ENCODE results near the gene NUCB1. TPM values are rescaled to one million over a fixed set of nuclear protein-coding genes. Genes with fewer than 3 reads are reported as not detected.

Gene NUCB1
- total and polyA plus RNA-seq, 9 of the 15 experiments (the other 6 are each of a cell fraction or from before 2014, with no cell fraction given), result 3.1 to 153 (median 71.7) TPM

DNA sequence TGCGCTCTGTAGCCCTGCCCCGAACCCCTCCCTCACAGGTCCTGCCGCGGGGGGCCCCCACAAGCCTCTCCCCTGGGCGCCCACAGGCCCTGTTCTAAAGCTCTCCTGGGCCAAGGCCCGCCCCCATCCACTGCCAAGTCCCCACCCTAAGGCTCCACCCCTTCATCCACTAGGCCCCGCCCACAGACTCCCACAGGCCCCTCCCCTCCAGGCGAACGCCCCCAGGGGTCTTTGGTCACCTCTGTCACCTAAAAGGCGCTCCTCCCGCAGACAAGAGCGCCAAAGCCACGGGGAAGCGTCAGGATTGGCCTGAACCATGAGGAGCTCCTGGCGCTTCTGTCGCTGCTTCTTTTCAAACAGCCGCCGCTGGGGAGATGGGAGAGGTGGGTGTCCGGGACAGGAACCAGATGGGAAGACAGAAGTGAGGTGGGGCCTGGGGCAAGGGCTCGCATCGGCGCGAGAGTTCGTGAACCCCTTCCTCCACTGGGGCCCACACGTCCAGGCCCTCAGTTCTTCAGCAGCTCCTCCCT is 3.9 kb upstream of the NUCB1 start (continued):
- TF ChIP-seq, protein P1, sequence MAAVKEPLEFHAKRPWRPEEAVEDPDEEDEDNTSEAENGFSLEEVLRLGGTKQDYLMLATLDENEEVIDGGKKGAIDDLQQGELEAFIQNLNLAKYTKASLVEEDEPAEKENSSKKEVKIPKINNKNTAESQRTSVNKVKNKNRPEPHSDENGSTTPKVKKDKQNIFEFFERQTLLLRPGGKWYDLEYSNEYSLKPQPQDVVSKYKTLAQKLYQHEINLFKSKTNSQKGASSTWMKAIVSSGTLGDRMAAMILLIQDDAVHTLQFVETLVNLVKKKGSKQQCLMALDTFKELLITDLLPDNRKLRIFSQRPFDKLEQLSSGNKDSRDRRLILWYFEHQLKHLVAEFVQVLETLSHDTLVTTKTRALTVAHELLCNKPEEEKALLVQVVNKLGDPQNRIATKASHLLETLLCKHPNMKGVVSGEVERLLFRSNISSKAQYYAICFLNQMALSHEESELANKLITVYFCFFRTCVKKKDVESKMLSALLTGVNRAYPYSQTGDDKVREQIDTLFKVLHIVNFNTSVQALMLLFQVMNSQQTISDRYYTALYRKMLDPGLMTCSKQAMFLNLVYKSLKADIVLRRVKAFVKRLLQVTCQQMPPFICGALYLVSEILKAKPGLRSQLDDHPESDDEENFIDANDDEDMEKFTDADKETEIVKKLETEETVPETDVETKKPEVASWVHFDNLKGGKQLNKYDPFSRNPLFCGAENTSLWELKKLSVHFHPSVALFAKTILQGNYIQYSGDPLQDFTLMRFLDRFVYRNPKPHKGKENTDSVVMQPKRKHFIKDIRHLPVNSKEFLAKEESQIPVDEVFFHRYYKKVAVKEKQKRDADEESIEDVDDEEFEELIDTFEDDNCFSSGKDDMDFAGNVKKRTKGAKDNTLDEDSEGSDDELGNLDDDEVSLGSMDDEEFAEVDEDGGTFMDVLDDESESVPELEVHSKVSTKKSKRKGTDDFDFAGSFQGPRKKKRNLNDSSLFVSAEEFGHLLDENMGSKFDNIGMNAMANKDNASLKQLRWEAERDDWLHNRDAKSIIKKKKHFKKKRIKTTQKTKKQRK (IDR thresholded peaks at IDR 0.05; ENCODE audit: borderline replicate concordance, low read depth, low read length), result no peak
- TF ChIP-seq, protein P2, sequence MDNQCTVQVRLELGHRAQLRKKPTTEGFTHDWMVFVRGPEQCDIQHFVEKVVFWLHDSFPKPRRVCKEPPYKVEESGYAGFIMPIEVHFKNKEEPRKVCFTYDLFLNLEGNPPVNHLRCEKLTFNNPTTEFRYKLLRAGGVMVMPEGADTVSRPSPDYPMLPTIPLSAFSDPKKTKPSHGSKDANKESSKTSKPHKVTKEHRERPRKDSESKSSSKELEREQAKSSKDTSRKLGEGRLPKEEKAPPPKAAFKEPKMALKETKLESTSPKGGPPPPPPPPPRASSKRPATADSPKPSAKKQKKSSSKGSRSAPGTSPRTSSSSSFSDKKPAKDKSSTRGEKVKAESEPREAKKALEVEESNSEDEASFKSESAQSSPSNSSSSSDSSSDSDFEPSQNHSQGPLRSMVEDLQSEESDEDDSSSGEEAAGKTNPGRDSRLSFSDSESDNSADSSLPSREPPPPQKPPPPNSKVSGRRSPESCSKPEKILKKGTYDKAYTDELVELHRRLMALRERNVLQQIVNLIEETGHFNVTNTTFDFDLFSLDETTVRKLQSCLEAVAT (IDR thresholded peaks at IDR 0.05), result no peak
- TF ChIP-seq ETS2 (tag; IDR thresholded peaks at IDR 0.05; ENCODE audit: borderline replicate concordance, poor library complexity, severe bottlenecking) (no peak), ZKSCAN1 (IDR thresholded peaks at IDR 0.05; ENCODE audit: low read depth, low read length) (no peak), ETV5 (CRISPR knock-in tag; IDR thresholded peaks at IDR 0.05; ENCODE audit: low read depth) (no peak), POLR2H (tag; IDR thresholded peaks at IDR 0.05; ENCODE audit: low read depth) (no peak), ZBTB7A (IDR thresholded peaks at IDR 0.05; ENCODE audit: borderline replicate concordance, control insufficient read depth, low read depth, low read length) (peak; percentile 97), ZNF282 (CRISPR knock-in tag; IDR thresholded peaks at IDR 0.05) (no peak), BRD4 (IDR thresholded peaks at IDR 0.05) (no peak), ARID2 (IDR thresholded peaks at IDR 0.05) (no peak), U2AF1 (optimal IDR thresholded peaks at IDR 0.05; ENCODE audit: low read depth, low read length) (no peak), SNIP1 (IDR thresholded peaks at IDR 0.05; ENCODE audit: low read depth) (no peak), ZNF780A (CRISPR knock-in tag; IDR thresholded peaks at IDR 0.05) (no peak), KDM5B (IDR thresholded peaks at IDR 0.05; ENCODE audit: insufficient replicate concordance, low read depth, low read length) (no peak), ZNF77 (CRISPR knock-in tag; IDR thresholded peaks at IDR 0.05) (no peak), RBM15 (IDR thresholded peaks at IDR 0.05; ENCODE audit: insufficient read depth, low read length) (no peak), NELFE (IDR thresholded peaks at IDR 0.05; ENCODE audit: insufficient read depth, insufficient read length) (no peak), ZFX (CRISPR knock-in tag; IDR thresholded peaks at IDR 0.05) (peak; percentile 52)
- TF ChIP-seq, protein P3, sequence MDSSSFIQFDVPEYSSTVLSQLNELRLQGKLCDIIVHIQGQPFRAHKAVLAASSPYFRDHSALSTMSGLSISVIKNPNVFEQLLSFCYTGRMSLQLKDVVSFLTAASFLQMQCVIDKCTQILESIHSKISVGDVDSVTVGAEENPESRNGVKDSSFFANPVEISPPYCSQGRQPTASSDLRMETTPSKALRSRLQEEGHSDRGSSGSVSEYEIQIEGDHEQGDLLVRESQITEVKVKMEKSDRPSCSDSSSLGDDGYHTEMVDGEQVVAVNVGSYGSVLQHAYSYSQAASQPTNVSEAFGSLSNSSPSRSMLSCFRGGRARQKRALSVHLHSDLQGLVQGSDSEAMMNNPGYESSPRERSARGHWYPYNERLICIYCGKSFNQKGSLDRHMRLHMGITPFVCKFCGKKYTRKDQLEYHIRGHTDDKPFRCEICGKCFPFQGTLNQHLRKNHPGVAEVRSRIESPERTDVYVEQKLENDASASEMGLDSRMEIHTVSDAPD (CRISPR knock-in tag; IDR thresholded peaks at IDR 0.05), result no peak
- TF ChIP-seq, protein P4, sequence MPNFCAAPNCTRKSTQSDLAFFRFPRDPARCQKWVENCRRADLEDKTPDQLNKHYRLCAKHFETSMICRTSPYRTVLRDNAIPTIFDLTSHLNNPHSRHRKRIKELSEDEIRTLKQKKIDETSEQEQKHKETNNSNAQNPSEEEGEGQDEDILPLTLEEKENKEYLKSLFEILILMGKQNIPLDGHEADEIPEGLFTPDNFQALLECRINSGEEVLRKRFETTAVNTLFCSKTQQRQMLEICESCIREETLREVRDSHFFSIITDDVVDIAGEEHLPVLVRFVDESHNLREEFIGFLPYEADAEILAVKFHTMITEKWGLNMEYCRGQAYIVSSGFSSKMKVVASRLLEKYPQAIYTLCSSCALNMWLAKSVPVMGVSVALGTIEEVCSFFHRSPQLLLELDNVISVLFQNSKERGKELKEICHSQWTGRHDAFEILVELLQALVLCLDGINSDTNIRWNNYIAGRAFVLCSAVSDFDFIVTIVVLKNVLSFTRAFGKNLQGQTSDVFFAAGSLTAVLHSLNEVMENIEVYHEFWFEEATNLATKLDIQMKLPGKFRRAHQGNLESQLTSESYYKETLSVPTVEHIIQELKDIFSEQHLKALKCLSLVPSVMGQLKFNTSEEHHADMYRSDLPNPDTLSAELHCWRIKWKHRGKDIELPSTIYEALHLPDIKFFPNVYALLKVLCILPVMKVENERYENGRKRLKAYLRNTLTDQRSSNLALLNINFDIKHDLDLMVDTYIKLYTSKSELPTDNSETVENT (CRISPR knock-in tag; IDR thresholded peaks at IDR 0.05), result no peak
